Measurements from ENCODE around the gene ID2. TPM values are rescaled to one million over a fixed set of nuclear protein-coding genes. Genes with fewer than 3 reads are reported as not detected.

Gene ID2
- total and polyA plus RNA-seq, 10 of the 15 experiments (the other 5 are each of a cell fraction or from before 2014, with no cell fraction given), result 39.0 to 613 (median 73.6) TPM

GRCh38 chr2:8680822-8681760 is 765 bp upstream of the ID2 start (continued):
- no peak; the same call in 1 of the 2 replicates for TF ChIP-seq ZNF384 (IDR thresholded peaks at IDR 0.05; ENCODE audit: borderline replicate concordance, low read depth, low read length)
- peak; percentile 7; the same call in 1 of the 2 replicates for TF ChIP-seq RUNX3 (IDR thresholded peaks at IDR 0.05; ENCODE audit: low read length)
- no peak for TF ChIP-seq REST (IDR thresholded peaks at IDR 0.05; ENCODE audit: low read depth, low read length)
- TF ChIP-seq ZNF217 (IDR thresholded peaks at IDR 0.05), result 0 out of 2 replicates have a peak, but pooled peaks have one; percentile 17
- TF ChIP-seq MYB (IDR thresholded peaks at IDR 0.05; ENCODE audit: borderline replicate concordance, low read depth, low read length), result no peak
- TF ChIP-seq HCFC1 (IDR thresholded peaks at IDR 0.05; ENCODE audit: low read length), result no peak
- peak; percentile 90 for TF ChIP-seq BCL3 (IDR thresholded peaks at IDR 0.05; ENCODE audit: borderline replicate concordance, insufficient read depth, low read depth, low read length, poor library complexity, severe bottlenecking)
- TF ChIP-seq YY1 (IDR thresholded peaks at IDR 0.05; ENCODE audit: low read depth, low read length), result no peak
- TF ChIP-seq NR2F1 (conservative IDR thresholded peaks at IDR 0.05), result no peak; the same call in 1 of the 2 replicates
- TF ChIP-seq ZNF687 (IDR thresholded peaks at IDR 0.05), result peak; percentile 55; the same call in 1 of the 2 replicates
- no peak for TF ChIP-seq ZBTB4 (CRISPR knock-in tag; IDR thresholded peaks at IDR 0.05)
- TF ChIP-seq MTA3 (IDR thresholded peaks at IDR 0.05; ENCODE audit: borderline replicate concordance, low read length), result no peak
- no peak for TF ChIP-seq TCF7 (IDR thresholded peaks at IDR 0.05; ENCODE audit: borderline replicate concordance)

All from GM12878 (cell line).